Measurements from ENCODE around the gene TMEM63A.

- TF ChIP-seq CHD1 (IDR thresholded peaks at IDR 0.05; ENCODE audit: low read depth, low read length) (no peak), POLR2A (IDR thresholded peaks at IDR 0.05; ENCODE audit: low read depth, low read length) (no peak), ZNF24 (IDR thresholded peaks at IDR 0.05) (no peak), EZH2 (IDR thresholded peaks at IDR 0.05; ENCODE audit: borderline replicate concordance, control insufficient read depth, low read depth, low read length) (no peak), CEBPB (IDR thresholded peaks at IDR 0.05; ENCODE audit: borderline replicate concordance in 1 of 2, low read depth in 2 of 2, low read length in 2 of 2) (no peak), HDGF (IDR thresholded peaks at IDR 0.05) (no peak), POLR2AphosphoS5 (IDR thresholded peaks at IDR 0.05; ENCODE audit: low read length) (no peak)
Measured at GRCh38 chr1:225907341-225907740, 25.2 kb upstream of the TMEM63A start.
